ENCODE measurements around the gene RPRML. TPM values are rescaled to one million over a fixed set of nuclear protein-coding genes. Genes with fewer than 3 reads are reported as not detected.
"Not testable (repeated sequence)": the region's sequence is repeated elsewhere in the genome, so short reads cannot be mapped to it uniquely, and the experiment has no call there.

Gene RPRML
- total and polyA plus RNA-seq, 2 experiments from 2014 or later: not detected

GRCh38 chr17:46962374-46962790, 16.7 kb downstream of the RPRML start:
- no peak for TF ChIP-seq EZH2phosphoT487 (IDR thresholded peaks at IDR 0.05; ENCODE audit: insufficient read depth, low read depth)
- no peak for TF ChIP-seq EZH2 (IDR thresholded peaks at IDR 0.05; ENCODE audit: insufficient read depth, poor library complexity, severe bottlenecking)
- no peaks in the 10 kb centered on the region for H3K9me3 ChIP-seq (ENCODE audit: low read depth)
- no peak overlapping the region for H3K4me3 ChIP-seq
- in situ Hi-C loops (cut with MboI): no loop called here
- peak; percentile 56 for DNase-seq
- H2AFZ ChIP-seq: no peak overlapping the region
- no peaks in the 10 kb centered on the region for H4K20me1 ChIP-seq (ENCODE audit: insufficient read depth)
- WGBS, 2 experiments (ENCODE audit: low coverage in 1 of 2, low lambda C conversion rate in 2 of 2, missing lambda C conversion rate in 2 of 2): 0% methylated on average over 1 of the region's 1 CpG
- H3K79me2 ChIP-seq (ENCODE audit: insufficient read depth): no peaks in the 10 kb centered on the region
- H3K36me3 ChIP-seq (ENCODE audit: low read depth): no peaks in the 10 kb centered on the region
- 0 out of 2 replicates have a peak, but pooled peaks cover 7% of the 10 kb centered on the region for H3K4me1 ChIP-seq (ENCODE audit: insufficient read depth)
- H3K9ac ChIP-seq: no peak overlapping the region
- no peaks in the 10 kb centered on the region for H3F3A ChIP-seq (ENCODE audit: insufficient read depth)
- peaks cover 44% of the 10 kb centered on the region for H3K27me3 ChIP-seq (replicated peaks; ENCODE audit: insufficient read depth)
- H3K4me2 ChIP-seq (ENCODE audit: unreplicated experiment): no peak overlapping the region
- H3K9me2 ChIP-seq (ENCODE audit: insufficient read depth): no peaks in the 10 kb centered on the region
- H3K27ac ChIP-seq: no peak overlapping the region

- Histone ChIP-seq H2AFZ (no peak overlapping the region), H4K20me1 (ENCODE audit: insufficient read depth) (no peaks in the 10 kb centered on the region), H3K9ac (no peak overlapping the region), H3K27me3 (replicated peaks; ENCODE audit: insufficient read depth) (peaks cover 39% of the 10 kb centered on the region), H3K4me3 (no peak overlapping the region), H3K4me2 (ENCODE audit: unreplicated experiment) (no peak overlapping the region), H3K9me3 (ENCODE audit: low read depth) (no peaks in the 10 kb centered on the region), H3K4me1 (ENCODE audit: insufficient read depth) (0 out of 2 replicates have a peak, but pooled peaks cover 7% of the 10 kb centered on the region), H3F3A (ENCODE audit: insufficient read depth) (no peaks in the 10 kb centered on the region), H3K36me3 (ENCODE audit: low read depth) (no peaks in the 10 kb centered on the region), H3K79me2 (ENCODE audit: insufficient read depth) (no peaks in the 10 kb centered on the region), H3K27ac (no peak overlapping the region), H3K9me2 (ENCODE audit: insufficient read depth) (no peaks in the 10 kb centered on the region)
- WGBS, 2 experiments (ENCODE audit: low coverage in 1 of 2, low lambda C conversion rate in 2 of 2, missing lambda C conversion rate in 2 of 2): 27 to 28% methylated on average over 2 of the region's 2 CpGs
- in situ Hi-C loops (cut with MboI): no loop called here
- no peak for DNase-seq
- TF ChIP-seq EZH2 (IDR thresholded peaks at IDR 0.05; ENCODE audit: insufficient read depth, poor library complexity, severe bottlenecking) (no peak), EZH2phosphoT487 (IDR thresholded peaks at IDR 0.05; ENCODE audit: insufficient read depth, low read depth) (no peak)
Measured at GRCh38 chr17:46960152-46960551, 18.9 kb downstream of the RPRML start.

- DNase-seq: no peak
- 26 to 33% methylated on average over 8 of the region's 8 CpGs for WGBS, 2 experiments (ENCODE audit: low coverage in 1 of 2, low lambda C conversion rate in 2 of 2, missing lambda C conversion rate in 2 of 2)
- H3K4me2 ChIP-seq (ENCODE audit: unreplicated experiment): no peak overlapping the region
- no peaks in the 10 kb centered on the region for H3F3A ChIP-seq (ENCODE audit: insufficient read depth)
- H3K9ac ChIP-seq: no peak overlapping the region
- TF ChIP-seq EZH2phosphoT487 (IDR thresholded peaks at IDR 0.05; ENCODE audit: insufficient read depth, low read depth): no peak
- no peak for TF ChIP-seq EZH2 (IDR thresholded peaks at IDR 0.05; ENCODE audit: insufficient read depth, poor library complexity, severe bottlenecking)
- no peaks in the 10 kb centered on the region for H3K36me3 ChIP-seq (ENCODE audit: low read depth)
- H3K4me1 ChIP-seq (ENCODE audit: insufficient read depth): 0 out of 2 replicates have a peak, but pooled peaks cover 7% of the 10 kb centered on the region
- no peak overlapping the region for H3K4me3 ChIP-seq
- H3K27me3 ChIP-seq (replicated peaks; ENCODE audit: insufficient read depth): peaks cover 39% of the 10 kb centered on the region
- no peak overlapping the region for H3K27ac ChIP-seq
- no peaks in the 10 kb centered on the region for H3K79me2 ChIP-seq (ENCODE audit: insufficient read depth)
- no peaks in the 10 kb centered on the region for H4K20me1 ChIP-seq (ENCODE audit: insufficient read depth)
- no peak overlapping the region for H2AFZ ChIP-seq
- H3K9me2 ChIP-seq (ENCODE audit: insufficient read depth): no peaks in the 10 kb centered on the region
- in situ Hi-C loops (cut with MboI): no loop called here
- H3K9me3 ChIP-seq (ENCODE audit: low read depth): no peaks in the 10 kb centered on the region
Measured at GRCh38 chr17:46958041-46958591, 20.9 kb downstream of the RPRML start.

GRCh38 chr17:46953191-46953590, 25.9 kb downstream of the RPRML start:
- H3K9me3 ChIP-seq (ENCODE audit: low read depth); H3K27ac ChIP-seq; H3F3A ChIP-seq (ENCODE audit: insufficient read depth); H3K4me3 ChIP-seq; H3K9ac ChIP-seq; H2AFZ ChIP-seq; H3K4me1 ChIP-seq (ENCODE audit: insufficient read depth); H3K4me2 ChIP-seq (ENCODE audit: unreplicated experiment); H3K79me2 ChIP-seq (ENCODE audit: insufficient read depth); H4K20me1 ChIP-seq (ENCODE audit: insufficient read depth); DNase-seq; H3K36me3 ChIP-seq (ENCODE audit: low read depth); H3K9me2 ChIP-seq (ENCODE audit: insufficient read depth); in situ Hi-C loops (cut with MboI): not testable (repeated sequence)
- WGBS, 2 experiments (ENCODE audit: low coverage in 1 of 2, low lambda C conversion rate in 2 of 2, missing lambda C conversion rate in 2 of 2): 49 to 62% methylated on average over 3 of the region's 4 CpGs
- peaks cover 16% of the 10 kb centered on the region for H3K27me3 ChIP-seq (replicated peaks; ENCODE audit: insufficient read depth)

- no peaks in the 10 kb centered on the region for H3K4me1 ChIP-seq (ENCODE audit: insufficient read depth)
- peaks cover 5% of the 10 kb centered on the region; the same call in 1 of the 2 replicates for H3K27me3 ChIP-seq (replicated peaks; ENCODE audit: insufficient read depth)
- in situ Hi-C loops (cut with MboI): no loop called here
- TF ChIP-seq EZH2 (IDR thresholded peaks at IDR 0.05; ENCODE audit: insufficient read depth, poor library complexity, severe bottlenecking): no peak
- no peak for TF ChIP-seq EZH2phosphoT487 (IDR thresholded peaks at IDR 0.05; ENCODE audit: insufficient read depth, low read depth)
- H3K9ac ChIP-seq: no peak overlapping the region
- H3K27ac ChIP-seq: no peak overlapping the region
- WGBS, 2 experiments (ENCODE audit: low coverage in 1 of 2, low lambda C conversion rate in 2 of 2, missing lambda C conversion rate in 2 of 2): 58 to 71% methylated on average over 9 of the region's 9 CpGs
- no peak overlapping the region for H3K4me3 ChIP-seq
- no peak for DNase-seq
- no peaks in the 10 kb centered on the region for H3F3A ChIP-seq (ENCODE audit: insufficient read depth)
- H3K9me2 ChIP-seq (ENCODE audit: insufficient read depth): no peaks in the 10 kb centered on the region
- no peaks in the 10 kb centered on the region for H4K20me1 ChIP-seq (ENCODE audit: insufficient read depth)
- H3K36me3 ChIP-seq (ENCODE audit: low read depth): no peaks in the 10 kb centered on the region
- H3K79me2 ChIP-seq (ENCODE audit: insufficient read depth): no peaks in the 10 kb centered on the region
- H3K4me2 ChIP-seq (ENCODE audit: unreplicated experiment): no peak overlapping the region
- H3K9me3 ChIP-seq (ENCODE audit: low read depth): no peaks in the 10 kb centered on the region
- no peak overlapping the region for H2AFZ ChIP-seq
Measured at GRCh38 chr17:46952115-46952514, 26.9 kb downstream of the RPRML start.
